AG09309 (cell line): Measurements from ENCODE around the gene HEBP2.

Experiments
- DNase-seq: peaks from one replicate; pipeline ENCODE4 v3.0.0-alpha.2; 2010; ENCODE audit warnings: low read depth
- H3K4me3 ChIP-seq: 2 replicates; pipeline ENCODE4 v1.5.1; 2011; ENCODE audit warnings: mild to moderate bottlenecking, low read depth, low read length, moderate library complexity; ENCODE audit not compliant: control insufficient read depth
- CTCF ChIP-seq: IDR thresholded peaks from 2 replicates; pipeline ENCODE4 v1.5.1; 2011; ENCODE audit warnings: mild to moderate bottlenecking, low read depth, low read length, inconsistent platforms; ENCODE audit not compliant: insufficient read depth, control insufficient read depth; ENCODE audit errors: missing control alignments

The HEBP2 gene

DNA sequence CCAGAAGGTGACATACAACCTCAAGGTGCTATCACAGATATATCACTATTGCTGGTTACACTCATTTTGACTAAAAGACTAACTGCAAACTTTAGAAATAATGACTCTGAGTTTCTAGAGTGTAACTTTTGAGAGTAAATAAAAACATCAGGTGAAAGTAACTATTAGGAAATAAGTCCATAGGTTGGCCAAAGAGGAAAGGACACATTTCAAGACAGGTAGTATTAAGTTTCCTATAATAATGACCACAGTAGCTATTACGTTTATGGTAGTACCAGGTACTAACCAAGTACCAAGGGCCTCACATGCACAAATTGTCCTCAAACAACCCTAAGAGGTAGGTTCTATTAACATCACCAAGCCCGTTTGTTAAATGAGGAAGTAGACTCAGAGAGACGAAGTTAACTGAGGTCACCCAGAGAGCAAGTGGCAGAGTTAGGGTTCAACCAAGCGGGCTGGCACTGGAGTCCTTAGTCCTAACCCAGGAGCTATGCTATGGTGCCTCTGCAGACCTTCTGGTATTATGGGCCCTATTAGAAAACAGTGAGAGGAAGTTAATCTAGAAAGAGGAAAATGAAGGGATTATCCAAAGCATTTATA, 36.8 kb downstream of the HEBP2 start:
- no peak for TF ChIP-seq CTCF
- no peak overlapping the region for H3K4me3 ChIP-seq
- no peak for DNase-seq

DNA sequence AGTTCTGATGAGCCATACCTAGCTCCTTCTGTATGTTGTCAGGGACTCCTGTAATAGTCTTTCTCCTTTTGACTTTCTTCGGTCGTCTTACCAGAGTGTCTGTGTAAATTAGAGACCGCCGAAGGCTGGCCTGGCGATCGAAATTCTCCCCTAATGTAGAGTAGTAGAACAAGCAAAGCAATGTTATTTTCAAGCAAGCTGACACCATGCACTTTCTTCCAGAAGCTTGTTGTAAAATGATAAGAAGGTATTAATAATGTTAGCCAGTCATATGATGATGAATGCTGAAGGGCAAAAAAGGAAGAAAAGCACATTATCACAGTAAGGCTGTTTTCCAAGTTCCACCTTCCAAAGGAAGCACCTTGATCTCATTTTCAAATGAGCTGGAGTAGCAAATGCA, 37.9 kb downstream of the HEBP2 start:
- no peak for DNase-seq
- no peak for TF ChIP-seq CTCF
- no peak overlapping the region for H3K4me3 ChIP-seq

DNA sequence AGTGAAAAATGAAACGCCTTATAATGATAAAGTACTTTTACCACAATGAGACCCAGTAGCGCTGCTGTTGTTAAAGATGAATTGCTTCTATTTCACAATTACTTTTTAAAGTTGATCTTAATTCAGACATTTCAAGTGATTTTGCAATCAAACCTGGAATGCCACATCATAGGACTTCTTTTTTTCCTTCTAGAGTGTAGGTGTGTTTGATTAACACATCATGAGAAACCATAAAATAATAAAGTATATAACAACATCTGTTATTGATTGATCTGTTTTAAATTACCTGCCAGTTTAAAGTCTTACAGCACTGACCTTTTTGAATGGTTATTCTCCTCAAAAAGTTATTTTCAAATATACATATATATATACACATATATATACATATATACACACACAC, 38.6 kb downstream of the HEBP2 start:
- no peak overlapping the region for H3K4me3 ChIP-seq
- TF ChIP-seq CTCF: no peak
- DNase-seq: no peak

DNA sequence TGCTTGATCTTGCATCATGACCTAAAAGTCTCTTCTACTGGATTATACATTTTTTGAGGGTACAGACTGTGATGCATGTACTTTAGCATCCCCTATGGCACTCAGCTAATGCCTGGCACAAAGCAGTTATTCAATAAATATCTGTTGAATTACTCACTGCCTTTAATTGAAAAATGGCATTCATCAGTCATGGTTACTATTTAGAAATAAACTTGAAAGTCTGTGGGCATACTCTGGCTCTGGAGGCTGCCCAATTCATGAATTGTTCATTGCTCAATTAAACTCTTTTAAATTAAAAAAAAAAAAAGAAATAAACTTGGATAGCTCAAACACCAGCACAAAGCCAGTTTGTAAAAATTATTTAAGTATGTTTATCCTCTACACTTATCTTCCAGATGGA, 40.0 kb downstream of the HEBP2 start:
- H3K4me3 ChIP-seq: no peak overlapping the region
- DNase-seq: no peak
- TF ChIP-seq CTCF: no peak

- H3K4me3 ChIP-seq: no peak overlapping the region
- DNase-seq: no peak
- no peak for TF ChIP-seq CTCF
Measured at GRCh38 chr6:138446821-138447220, 42.8 kb downstream of the HEBP2 start.

- TF ChIP-seq CTCF: no peak
- DNase-seq: no peak
- H3K4me3 ChIP-seq: no peak overlapping the region
Measured at GRCh38 chr6:138450445-138450844, 46.4 kb downstream of the HEBP2 start.

GRCh38 chr6:138451043-138451442, 47.0 kb downstream of the HEBP2 start:
- no peak for DNase-seq
- no peak for TF ChIP-seq CTCF
- H3K4me3 ChIP-seq: no peak overlapping the region
